ENCODE data around the gene HDGF. TPM values are rescaled to one million over a fixed set of nuclear protein-coding genes. Genes with fewer than 3 reads are reported as not detected.

Gene HDGF
- total RNA-seq, 2 experiments from 2014 or later, result 186 to 196 TPM

GRCh38 chr1:156692441-156692924, 59.0 kb downstream of the HDGF start:
- H3K4me3 Mint-ChIP-seq, result no peak overlapping the region
- no peaks in the 10 kb centered on the region for H3K9me3 Mint-ChIP-seq
- no peaks in the 10 kb centered on the region for H3K36me3 Mint-ChIP-seq
- POLR2A ChIA-PET, result interaction anchor here (1.3 kb wide), 1 partner anchor 11 kb away, joined by 3 read pairs; no protein-coding TSS in a partner anchor
- peaks cover 17% of the 10 kb centered on the region for H3K4me1 Mint-ChIP-seq
- ATAC-seq (ENCODE audit: low read depth) (no peak), DNase-seq (no peak)
- peaks cover 59% of the 10 kb centered on the region for H3K27me3 Mint-ChIP-seq
- H3K27ac Mint-ChIP-seq, result no peak overlapping the region

Other genes starting within 250 kb of the HDGF start
- gene IQGAP3, start 179.1 kb downstream of the HDGF start, total RNA-seq, result 10 to 100 TPM; 26.1 to 30.3 TPM
- gene TTC24, start 172.0 kb downstream of the HDGF start, total RNA-seq, result 10 to 100 TPM; 22.7 to 24.1 TPM
- 10 to 100 TPM; 53.8 TPM for gene NAXE, start 159.9 kb downstream of the HDGF start, total RNA-seq
- 10 to 100 TPM; 29.7 to 31.1 TPM for gene GPATCH4, start 150.2 kb downstream of the HDGF start, total RNA-seq
- gene HAPLN2, start 132.3 kb downstream of the HDGF start, total RNA-seq, result under 1 TPM in 1 of 2 experiments, not detected in 1; 0.17 TPM
- gene BCAN, start 109.6 kb downstream of the HDGF start, total RNA-seq, result not detected
- gene NES, start 74.3 kb downstream of the HDGF start, total RNA-seq, result not detected
- under 1 TPM; 0.68 to 0.80 TPM for gene CRABP2, start 46.1 kb downstream of the HDGF start, total RNA-seq
- 10 to 100 TPM; 34.6 to 35.1 TPM for gene METTL25B, start 23.2 kb downstream of the HDGF start, total RNA-seq
- 10 to 100 TPM; 44.1 to 47.1 TPM for gene ISG20L2, start 22.9 kb downstream of the HDGF start, total RNA-seq
- 10 to 100 TPM; 45.0 to 51.1 TPM for gene MRPL24, start 10.6 kb downstream of the HDGF start, total RNA-seq
- gene PRCC, start 15.9 kb upstream of the HDGF start, total RNA-seq, result 10 to 100 TPM; 65.7 to 76.0 TPM
- gene SH2D2A, start 65.2 kb upstream of the HDGF start, total RNA-seq, result 10 to 100 TPM; 86.0 to 89.2 TPM
- gene INSRR, start 107.4 kb upstream of the HDGF start, total RNA-seq, result under 1 TPM; 0.47 to 0.48 TPM
- 10 to 100 TPM; 13.7 to 13.9 TPM for gene NTRK1, start 109.2 kb upstream of the HDGF start, total RNA-seq
- gene PEAR1, start 142.0 kb upstream of the HDGF start, total RNA-seq, result under 1 TPM; 0.28 TPM
- not detected for gene LRRC71, start 169.0 kb upstream of the HDGF start, total RNA-seq